Adrenal gland (tissue), 12 donors: ENCODE results near the gene WFDC1. TPM values are rescaled to one million over a fixed set of nuclear protein-coding genes. Genes with fewer than 3 reads are reported as not detected.
"Not testable (repeated sequence)": the region's sequence is repeated elsewhere in the genome, so short reads cannot be mapped to it uniquely, and the experiment has no call there.

Experiments
- DNase-seq, 7 donors: peaks; one replicate each; pipeline ENCODE4 v3.0.0-alpha.2; 2019 to 2020
- H3K27ac ChIP-seq, 5 donors: fragments of 200-600 bp; sonication (generic) in 4 of 5; 1 replicate in 3 of 5; 2 replicates in 2 of 5; pipeline versions ENCODE4 v1.5.1 to v1.8.0; 2016 to 2020; ENCODE audit warnings: mild to moderate bottlenecking in 1 of 5
- H3K27me3 ChIP-seq: fragments of 200-600 bp; 2 replicates; pipeline ENCODE4 v1.8.0; 2021
- H3K36me3 ChIP-seq, 2 donors: fragments of 200-600 bp; replicated peaks in 1 of 2; 1 replicate in 1 of 2; 2 replicates in 1 of 2; pipeline versions ENCODE4 v1.5.1 to v1.8.0; 2018 to 2022
- H3K4me1 ChIP-seq, 2 donors: fragments of 200-600 bp; replicated peaks in 1 of 2; 1 replicate in 1 of 2; 2 replicates in 1 of 2; pipeline versions ENCODE4 v1.5.1 to v1.8.0; 2018 to 2021
- H3K4me3 ChIP-seq, 4 donors: fragments of 200-600 bp; sonication (generic) in 3 of 4; one replicate each; pipeline ENCODE4 v1.5.1; 2016 to 2018
- H3K9me3 ChIP-seq, 3 donors: fragments of 200-600 bp; sonication (generic) in 1 of 3; replicated peaks in 1 of 3; 1 replicate in 2 of 3; 2 replicates in 1 of 3; pipeline versions ENCODE4 v1.5.1 to v1.8.0; 2016 to 2021
- POLR2A ChIP-seq, 2 donors: fragments of 450-650 bp; IDR thresholded peaks; one replicate each; pipeline ENCODE4 v1.6.1; 2017; ENCODE audit warnings: antibody characterized with exemption in 2 of 2, mild to moderate bottlenecking in 2 of 2, moderate library complexity in 1 of 2
- WGBS, 4 donors: extraction: QIAGEN DNeasy Blood & Tissue Kit in 2 of 4; methylation state at CpG; one replicate each; pipeline versions ENCODE4 v1.1.5 to v1.1.7; 2013 to 2017; 5-methylcytosine and 5-hydroxymethylcytosine counted together
- intact Hi-C, 2 donors: fragments of 100-400 bp; cut with DNase I; formaldehyde crosslinking; loops; one replicate each; pipeline versions ENCODE4 v1.14.1 to v1.15.0; 2022 to 2023
- polyA plus RNA-seq, 3 donors: library from polyadenylated mRNA; stranded (reverse); fragments of 200-250 nt in 2 of 3; fragments of 350-450 nt in 1 of 3; fragmentation: Illumina TruSeq in 1 of 3; extraction: RNeasy Lipid Tissue Mini Kit (QIAGEN cat#74804) in 1 of 3; gene quantifications; one replicate each; pipeline ENCODE4 v1.2.3, GENCODE V29; 2013 to 2014
- total RNA-seq, 9 donors: library from RNA; depleted of rRNA in 4 of 9; stranded (reverse); fragments of >200 nt in 4 of 9; fragments of 120-200 nt in 1 of 9; fragmentation: NEBNext Ultra II Directional in 1 of 9; extraction: Animal tissue kit (Norgen Biotek cat#: 25700) in 1 of 9; gene quantifications; one replicate each; pipeline versions ENCODE4 v1.1.0 to v1.2.4, GENCODE V29; 2013 to 2023
- TF ChIP-seq, protein P1 (sequence below), 6 experiments: fragments of 450-650 bp in 4 of 6; fragments of 200-600 bp in 2 of 6; sonication (generic) in 1 of 6; IDR thresholded peaks; 1 replicate in 5 of 6; 2 replicates in 1 of 6; pipeline versions ENCODE4 v1.5.1 to v1.8.0; 2016 to 2021; ENCODE audit warnings: antibody characterized with exemption in 6 of 6, mild to moderate bottlenecking in 2 of 6, moderate library complexity in 1 of 6
- donor health status: healthy with polysubstance abuse.
- donor health status: Bipolar disorder and iron deficiency.
- donor health status: DM: yes; HTN: yes; CAD: no.
- donor health status: DM: no; HTN: no; CAD: no.
- donor health status: DM: no; HTN: no; CAD: no.
- donor health status: DM: yes; HTN: yes; CAD: no.

Gene WFDC1
- total and polyA plus RNA-seq, 12 donors = 9.6 to 284 (median 39.8) TPM

DNA sequence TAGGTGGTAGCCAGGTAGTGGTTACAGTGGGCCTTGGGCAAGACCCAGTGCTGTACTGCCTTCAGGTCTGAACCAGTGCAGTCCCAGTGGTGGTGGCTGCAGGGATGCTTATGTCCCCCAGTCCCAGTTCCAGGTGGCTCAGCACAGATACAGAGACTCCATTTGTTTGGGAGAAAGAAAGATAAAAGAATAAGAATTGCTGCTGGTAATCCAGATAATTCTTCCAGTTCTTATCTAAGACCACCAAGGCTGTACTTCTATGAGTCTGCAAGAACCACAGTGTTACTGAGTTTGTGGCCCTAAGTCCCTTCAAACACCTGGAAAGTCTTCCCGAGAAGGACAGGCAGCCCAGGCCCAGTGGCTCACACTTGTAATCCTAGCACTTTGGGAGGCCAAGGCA is 39.8 kb downstream of the WFDC1 start:
- DNase-seq = no peak
- intact Hi-C loops = no loop called here
- 77 to 94% (median 90%) methylated on average over 1 of the region's 1 CpG; no CpG with 5 or more reads in 1 of the 4 donors for WGBS, 4 donors
- Histone ChIP-seq H3K9me3 (no peaks in the 10 kb centered on the region), H3K4me3 (no peak overlapping the region), H3K27me3 (no peaks in the 10 kb centered on the region), H3K4me1 (no peaks in the 10 kb centered on the region), H3K36me3 (no peaks in the 10 kb centered on the region), H3K27ac (no peak overlapping the region)
- no peak for TF ChIP-seq POLR2A (IDR thresholded peaks at IDR 0.05)
- TF ChIP-seq, protein P1, sequence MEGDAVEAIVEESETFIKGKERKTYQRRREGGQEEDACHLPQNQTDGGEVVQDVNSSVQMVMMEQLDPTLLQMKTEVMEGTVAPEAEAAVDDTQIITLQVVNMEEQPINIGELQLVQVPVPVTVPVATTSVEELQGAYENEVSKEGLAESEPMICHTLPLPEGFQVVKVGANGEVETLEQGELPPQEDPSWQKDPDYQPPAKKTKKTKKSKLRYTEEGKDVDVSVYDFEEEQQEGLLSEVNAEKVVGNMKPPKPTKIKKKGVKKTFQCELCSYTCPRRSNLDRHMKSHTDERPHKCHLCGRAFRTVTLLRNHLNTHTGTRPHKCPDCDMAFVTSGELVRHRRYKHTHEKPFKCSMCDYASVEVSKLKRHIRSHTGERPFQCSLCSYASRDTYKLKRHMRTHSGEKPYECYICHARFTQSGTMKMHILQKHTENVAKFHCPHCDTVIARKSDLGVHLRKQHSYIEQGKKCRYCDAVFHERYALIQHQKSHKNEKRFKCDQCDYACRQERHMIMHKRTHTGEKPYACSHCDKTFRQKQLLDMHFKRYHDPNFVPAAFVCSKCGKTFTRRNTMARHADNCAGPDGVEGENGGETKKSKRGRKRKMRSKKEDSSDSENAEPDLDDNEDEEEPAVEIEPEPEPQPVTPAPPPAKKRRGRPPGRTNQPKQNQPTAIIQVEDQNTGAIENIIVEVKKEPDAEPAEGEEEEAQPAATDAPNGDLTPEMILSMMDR (IDR thresholded peaks at IDR 0.05) = no peak

DNA sequence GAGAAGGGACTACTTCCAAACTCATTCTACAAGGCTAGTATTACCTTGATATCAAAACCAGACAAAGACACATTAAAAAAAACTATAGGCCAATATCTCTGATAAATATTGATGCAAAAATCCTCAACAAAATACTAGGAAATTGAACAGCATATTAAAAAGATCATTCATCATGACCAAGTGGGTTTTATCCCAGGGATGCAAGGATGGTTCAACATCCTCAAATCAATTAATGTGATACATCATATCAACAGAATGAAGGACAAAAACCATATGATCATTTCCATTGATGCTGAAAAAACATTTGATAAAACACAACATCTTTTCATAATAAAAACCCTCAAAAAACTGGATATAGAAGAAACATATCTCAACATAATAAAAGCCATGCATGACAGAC is 42.6 kb downstream of the WFDC1 start:
- H3K9me3 ChIP-seq, H3K4me1 ChIP-seq, H3K4me3 ChIP-seq, DNase-seq, intact Hi-C loops, H3K27me3 ChIP-seq, H3K27ac ChIP-seq, H3K36me3 ChIP-seq: not testable (repeated sequence)

DNA sequence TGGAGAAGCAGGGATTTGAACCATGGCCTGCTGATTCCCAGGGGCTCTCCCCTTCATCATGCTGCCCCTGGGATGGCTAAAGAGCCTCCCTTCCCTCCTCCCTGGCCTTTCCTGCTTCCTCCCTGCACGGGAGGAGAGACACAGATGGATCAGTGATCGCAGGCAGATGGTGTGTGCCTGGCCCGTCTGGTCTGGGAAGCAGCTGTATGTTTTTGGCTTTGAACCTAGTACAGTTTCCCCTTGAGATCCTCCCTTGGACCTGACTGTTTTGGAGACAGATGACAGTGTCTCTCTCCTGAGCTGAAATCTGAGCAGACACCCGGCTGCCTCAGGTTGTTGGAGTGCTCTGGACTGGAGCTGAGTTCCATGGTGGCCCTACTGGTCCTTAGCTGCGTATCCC is 44.6 kb downstream of the WFDC1 start:
- no peak for DNase-seq
- no peaks in the 10 kb centered on the region for H3K27me3 ChIP-seq
- H3K4me3 ChIP-seq = no peak overlapping the region
- intact Hi-C loops = no loop called here
- TF ChIP-seq, protein P1 (IDR thresholded peaks at IDR 0.05) = no peak
- TF ChIP-seq POLR2A (IDR thresholded peaks at IDR 0.05) = no peak
- H3K4me1 ChIP-seq = no peaks in the 10 kb centered on the region
- 47 to 59% (median 54%) methylated on average over 3 to 5 of the region's 5 CpGs for WGBS, 4 donors
- no peaks in the 10 kb centered on the region for H3K36me3 ChIP-seq
- H3K9me3 ChIP-seq = no peaks in the 10 kb centered on the region
- no peak overlapping the region for H3K27ac ChIP-seq

DNA sequence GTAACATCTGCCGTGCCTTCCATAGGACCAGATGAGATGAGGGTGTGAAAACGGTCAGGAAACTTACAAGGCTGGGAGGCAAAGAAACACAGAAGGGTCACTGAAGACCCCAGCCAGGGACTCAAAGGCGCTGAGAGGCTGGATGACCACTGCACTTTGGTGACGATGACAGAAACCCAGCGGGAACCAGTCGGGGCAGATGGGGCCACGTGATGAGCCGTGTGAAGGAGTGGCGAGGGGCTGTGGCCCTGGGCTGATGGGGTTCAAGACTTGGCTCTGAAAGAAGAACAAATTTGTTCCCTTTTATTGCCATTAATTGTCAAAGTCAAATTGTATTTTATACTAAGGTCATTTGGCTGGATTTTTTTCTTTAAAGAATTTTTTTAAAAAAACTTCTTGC is 45.1 kb downstream of the WFDC1 start:
- no peak for DNase-seq
- Histone ChIP-seq H3K27me3 (no peaks in the 10 kb centered on the region), H3K27ac (no peak overlapping the region), H3K4me3 (no peak overlapping the region), H3K4me1 (no peaks in the 10 kb centered on the region), H3K9me3 (no peaks in the 10 kb centered on the region), H3K36me3 (no peaks in the 10 kb centered on the region)
- intact Hi-C loops = no loop called here
- WGBS, 4 donors = 66 to 75% (median 71%) methylated on average over 9 of the region's 9 CpGs
- TF ChIP-seq, protein P1 (IDR thresholded peaks at IDR 0.05) = no peak
- TF ChIP-seq POLR2A (IDR thresholded peaks at IDR 0.05) = no peak

DNA sequence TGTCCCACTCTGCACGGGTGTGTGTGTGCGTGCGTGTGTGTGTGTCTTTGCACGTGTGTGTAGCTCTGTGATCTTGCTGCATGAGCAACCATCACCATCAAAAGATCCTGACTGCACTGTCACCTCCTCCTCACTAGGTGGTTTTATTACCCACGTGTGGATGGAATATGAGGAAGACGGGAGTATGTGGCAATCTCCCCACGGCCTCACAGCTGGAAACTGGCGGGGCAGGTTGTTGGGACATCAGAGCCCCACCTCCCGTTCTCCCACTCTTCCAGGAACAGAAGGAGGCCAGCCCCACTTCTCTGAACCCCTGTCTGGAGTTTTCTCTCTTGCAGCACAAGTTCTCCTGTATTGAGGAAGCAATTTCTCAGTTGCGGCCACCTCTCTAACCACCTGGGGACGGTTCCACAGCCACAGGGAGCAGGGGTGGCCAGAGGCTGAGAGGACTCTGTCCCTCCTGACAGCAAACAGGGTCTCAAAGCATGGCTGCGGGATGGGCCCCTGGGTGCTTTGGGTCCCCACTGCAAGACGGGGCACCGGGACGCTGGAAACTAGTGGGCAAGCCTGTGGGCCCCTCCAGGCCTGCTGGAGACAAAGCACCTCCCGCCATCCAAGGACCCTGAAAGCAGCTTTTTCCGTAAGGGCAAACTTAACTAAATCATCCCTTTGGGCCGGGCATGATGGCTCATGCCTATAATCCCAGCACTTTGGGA is 45.8 kb downstream of the WFDC1 start:
- Histone ChIP-seq H3K27ac (no peak overlapping the region), H3K4me1 (no peaks in the 10 kb centered on the region), H3K27me3 (no peaks in the 10 kb centered on the region), H3K36me3 (no peaks in the 10 kb centered on the region), H3K4me3 (no peak overlapping the region), H3K9me3 (no peaks in the 10 kb centered on the region)
- intact Hi-C loops = no loop called here
- 69 to 73% (median 72%) methylated on average over 12 to 18 of the region's 18 CpGs for WGBS, 4 donors
- no peak for DNase-seq
- TF ChIP-seq POLR2A (IDR thresholded peaks at IDR 0.05) = no peak
- TF ChIP-seq, protein P1 (IDR thresholded peaks at IDR 0.05) = no peak
